ENCODE measurements around the gene NAV2.
"Not testable (repeated sequence)": the region's sequence is repeated elsewhere in the genome, so short reads cannot be mapped to it uniquely, and the experiment has no call there.

Gene NAV2

GRCh38 chr11:20068691-20069090 is 356.1 kb downstream of the NAV2 start:
- no peak for TF ChIP-seq CTCF (IDR thresholded peaks at IDR 0.05; ENCODE audit: control insufficient read depth, extremely low read depth, insufficient read depth)
- peak; percentile 35 for DNase-seq (ENCODE audit: low read depth)
- no peak overlapping the region for H3K4me3 ChIP-seq (ENCODE audit: low read depth, low read length)

GRCh38 chr11:20070459-20070858 is 357.8 kb downstream of the NAV2 start:
- H3K4me3 ChIP-seq (ENCODE audit: low read depth, low read length) = no peak overlapping the region
- peak; percentile 93 for DNase-seq (ENCODE audit: low read depth)
- no peak for TF ChIP-seq CTCF (IDR thresholded peaks at IDR 0.05; ENCODE audit: control insufficient read depth, extremely low read depth, insufficient read depth)

GRCh38 chr11:20075627-20076026 is 363.0 kb downstream of the NAV2 start:
- DNase-seq (ENCODE audit: low read depth) = no peak
- no peak for TF ChIP-seq CTCF (IDR thresholded peaks at IDR 0.05; ENCODE audit: control insufficient read depth, extremely low read depth, insufficient read depth)
- H3K4me3 ChIP-seq (ENCODE audit: low read depth, low read length) = no peak overlapping the region

GRCh38 chr11:20078846-20079245 is 366.2 kb downstream of the NAV2 start:
- no peak overlapping the region for H3K4me3 ChIP-seq (ENCODE audit: low read depth, low read length)
- TF ChIP-seq CTCF (IDR thresholded peaks at IDR 0.05; ENCODE audit: control insufficient read depth, extremely low read depth, insufficient read depth) = no peak
- no peak for DNase-seq (ENCODE audit: low read depth)

GRCh38 chr11:20080032-20080685 is 367.5 kb downstream of the NAV2 start:
- no peak overlapping the region for H3K4me3 ChIP-seq (ENCODE audit: low read depth, low read length)
- TF ChIP-seq CTCF (IDR thresholded peaks at IDR 0.05; ENCODE audit: control insufficient read depth, extremely low read depth, insufficient read depth) = no peak
- DNase-seq (ENCODE audit: low read depth) = no peak

- H3K4me3 ChIP-seq (ENCODE audit: low read depth, low read length) = no peak overlapping the region
- DNase-seq (ENCODE audit: low read depth) = no peak
- TF ChIP-seq CTCF (IDR thresholded peaks at IDR 0.05; ENCODE audit: control insufficient read depth, extremely low read depth, insufficient read depth) = no peak
Observed at GRCh38 chr11:20081336-20081735, 368.7 kb downstream of the NAV2 start.

- not testable (repeated sequence) for DNase-seq (ENCODE audit: low read depth); H3K4me3 ChIP-seq (ENCODE audit: low read depth, low read length)
Observed at GRCh38 chr11:20083877-20084276, 371.2 kb downstream of the NAV2 start.
